ENCODE measurements around the gene PDHA1. TPM values are rescaled to one million over a fixed set of nuclear protein-coding genes. Genes with fewer than 3 reads are reported as not detected.

The PDHA1 gene
- total and polyA plus RNA-seq, 2 of the 4 experiments (the other 2 are of a cell fraction): 53.9 to 141 TPM

DNA sequence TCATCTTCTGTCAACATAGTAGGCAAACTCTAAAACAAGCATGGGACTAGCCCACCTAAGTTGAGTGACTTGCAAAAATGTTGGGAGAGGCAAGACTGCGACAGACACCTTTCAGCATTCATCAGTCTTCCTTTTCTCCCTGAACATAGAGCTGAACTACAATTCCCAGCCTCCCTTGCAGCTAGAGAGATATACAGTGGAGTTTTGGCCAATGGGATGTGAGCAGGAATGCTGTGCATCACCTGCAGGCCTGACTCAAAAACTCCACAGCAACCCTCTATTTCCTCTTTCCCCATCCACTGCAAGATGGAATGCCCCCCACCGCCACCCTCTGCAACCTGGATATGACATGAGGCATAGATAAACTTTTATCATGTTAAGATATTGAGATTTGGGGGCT, 66.5 kb downstream of the PDHA1 start:
- Histone ChIP-seq H3K27me3 (ENCODE audit: control insufficient read depth, insufficient read depth, low read length) (no peaks in the 10 kb centered on the region), H3K4me1 (ENCODE audit: control insufficient read depth, insufficient read depth, low read length) (no peaks in the 10 kb centered on the region), H4K5ac (ENCODE audit: low read depth, low read length) (no peak overlapping the region), H2BK120ac (ENCODE audit: low read depth, low read length) (no peak overlapping the region), H2AK9ac (replicated peaks; ENCODE audit: low read depth, low read length, poor library complexity) (no peak overlapping the region), H3K4me2 (ENCODE audit: low read depth, low read length) (no peak overlapping the region), H3K4me3 (ENCODE audit: insufficient read depth, low read depth, low read length) (no peak overlapping the region), H4K20me1 (ENCODE audit: insufficient read depth, low read length) (no peaks in the 10 kb centered on the region), H3K36me3 (ENCODE audit: control insufficient read depth, insufficient read depth, low read length) (no peaks in the 10 kb centered on the region), H2AFZ (replicated peaks; ENCODE audit: low read length, poor library complexity) (no peak overlapping the region), H2BK5ac (ENCODE audit: low read depth, low read length, poor library complexity, severe bottlenecking) (no peak overlapping the region), H2BK15ac (ENCODE audit: low read depth, low read length) (no peak overlapping the region), H4K91ac (ENCODE audit: insufficient read depth, low read depth, low read length) (no peak overlapping the region), H3K14ac (replicated peaks; ENCODE audit: low read depth, low read length) (no peak overlapping the region), H3K9me1 (ENCODE audit: insufficient read depth, low read length) (no peaks in the 10 kb centered on the region), H2AK5ac (ENCODE audit: low read depth, low read length) (no peak overlapping the region), H3K9me3 (ENCODE audit: control insufficient read depth, insufficient read depth, low read length) (peaks cover 4% of the 10 kb centered on the region; the same call in 1 of the 2 replicates), H3K27ac (ENCODE audit: insufficient read depth, low read length) (no peak overlapping the region), H3K9ac (ENCODE audit: low read depth, low read length) (no peak overlapping the region), H3K56ac (ENCODE audit: extremely low read depth, insufficient read depth, low read length) (no peak overlapping the region), H3K79me1 (ENCODE audit: low read depth in 1 of 2, low read length in 2 of 2) (no peaks in the 10 kb centered on the region), H3K23ac (ENCODE audit: low read depth, low read length) (no peak overlapping the region), H3K4ac (ENCODE audit: low read depth, low read length) (no peak overlapping the region), H2BK20ac (ENCODE audit: low read depth, low read length) (no peak overlapping the region), H3K18ac (ENCODE audit: low read depth, low read length) (no peak overlapping the region), H4K8ac (ENCODE audit: low read depth in 2 of 2, low read length in 2 of 2) (no peak overlapping the region)
- TF ChIP-seq MAFK (IDR thresholded peaks at IDR 0.05; ENCODE audit: low read depth, low read length) (no peak), RAD21 (IDR thresholded peaks at IDR 0.05; ENCODE audit: low read length) (no peak), NFE2L2 (IDR thresholded peaks at IDR 0.05; ENCODE audit: low read depth, low read length) (no peak), ELK1 (IDR thresholded peaks at IDR 0.05; ENCODE audit: borderline replicate concordance, low read depth, low read length) (no peak), FOS (IDR thresholded peaks at IDR 0.05; ENCODE audit: low read depth, low read length) (no peak), POLR2A (IDR thresholded peaks at IDR 0.05; ENCODE audit: low read depth, low read length) (no peak), BHLHE40 (IDR thresholded peaks at IDR 0.05; ENCODE audit: low read depth, low read length) (no peak), RCOR1 (IDR thresholded peaks at IDR 0.05; ENCODE audit: insufficient replicate concordance, low read length) (no peak), SMC3 (IDR thresholded peaks at IDR 0.05; ENCODE audit: low read depth, low read length) (no peak), USF2 (IDR thresholded peaks at IDR 0.05; ENCODE audit: low read depth, low read length) (no peak), MAZ (IDR thresholded peaks at IDR 0.05; ENCODE audit: borderline replicate concordance, low read depth, low read length) (no peak), CHD1 (IDR thresholded peaks at IDR 0.05; ENCODE audit: low read depth, low read length) (no peak), CEBPB (IDR thresholded peaks at IDR 0.05; ENCODE audit: low read depth, low read length) (no peak)
- TF ChIP-seq, protein P1, sequence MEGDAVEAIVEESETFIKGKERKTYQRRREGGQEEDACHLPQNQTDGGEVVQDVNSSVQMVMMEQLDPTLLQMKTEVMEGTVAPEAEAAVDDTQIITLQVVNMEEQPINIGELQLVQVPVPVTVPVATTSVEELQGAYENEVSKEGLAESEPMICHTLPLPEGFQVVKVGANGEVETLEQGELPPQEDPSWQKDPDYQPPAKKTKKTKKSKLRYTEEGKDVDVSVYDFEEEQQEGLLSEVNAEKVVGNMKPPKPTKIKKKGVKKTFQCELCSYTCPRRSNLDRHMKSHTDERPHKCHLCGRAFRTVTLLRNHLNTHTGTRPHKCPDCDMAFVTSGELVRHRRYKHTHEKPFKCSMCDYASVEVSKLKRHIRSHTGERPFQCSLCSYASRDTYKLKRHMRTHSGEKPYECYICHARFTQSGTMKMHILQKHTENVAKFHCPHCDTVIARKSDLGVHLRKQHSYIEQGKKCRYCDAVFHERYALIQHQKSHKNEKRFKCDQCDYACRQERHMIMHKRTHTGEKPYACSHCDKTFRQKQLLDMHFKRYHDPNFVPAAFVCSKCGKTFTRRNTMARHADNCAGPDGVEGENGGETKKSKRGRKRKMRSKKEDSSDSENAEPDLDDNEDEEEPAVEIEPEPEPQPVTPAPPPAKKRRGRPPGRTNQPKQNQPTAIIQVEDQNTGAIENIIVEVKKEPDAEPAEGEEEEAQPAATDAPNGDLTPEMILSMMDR (conservative IDR thresholded peaks at IDR 0.05; ENCODE audit: low read depth, low read length): no peak
- ChIA-PET CTCF (no interaction called here), POLR2A (ENCODE audit: unreplicated experiment) (no interaction called here)
- dilution Hi-C loops (cut with HindIII; ENCODE audit: low sequenced_read_pairs, unreplicated experiment) (no loop called here), in situ Hi-C loops (cut with MboI; ENCODE audit: low sequenced_read_pairs) (no loop called here), intact Hi-C loops (cut with micrococcal nuclease) (no loop called here)
- WGBS, 2 experiments (ENCODE audit: extremely low coverage in 2 of 2, insufficient read length in 1 of 2): no CpG with 5 or more reads among the region's 2 CpGs
- ATAC-seq (ENCODE audit: low read depth) (no peak), DNase-seq (no peak)
- BruUV-seq (replicated peaks): no TSS peak

Data from IMR-90 (cell line).